GM03348 (cell line): Measurements from ENCODE around the gene FYB1.
A peak's percentile ranks its signal among the peaks of the same experiment; 100 is the strongest.

ENCODE experiments used
- DNase-seq: peaks from one replicate; pipeline ENCODE4 v3.0.0; 2012; ENCODE audit warnings: low spot score

The FYB1 gene

DNA sequence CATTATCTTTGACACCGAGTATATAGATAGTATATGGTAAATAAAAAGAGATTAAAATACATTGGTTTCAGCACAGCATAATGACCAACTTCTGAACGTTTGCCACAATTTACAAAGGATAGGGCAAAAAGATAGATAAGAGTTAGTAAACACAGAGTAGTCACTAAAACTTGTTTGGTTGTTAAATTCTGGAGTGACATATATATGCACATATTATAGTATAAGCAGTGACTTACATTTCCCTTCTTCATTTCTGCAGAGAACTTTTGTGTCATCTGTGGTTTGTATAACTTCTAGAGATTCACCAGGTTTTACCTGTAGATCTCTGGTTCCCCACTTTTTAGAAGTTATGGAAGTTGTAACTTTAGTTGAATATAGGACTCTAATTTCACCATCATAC, 100.7 kb downstream of the FYB1 start:
- no peak for DNase-seq

GRCh38 chr5:39117401-39117800, 102.0 kb downstream of the FYB1 start:
- no peak for DNase-seq

DNA sequence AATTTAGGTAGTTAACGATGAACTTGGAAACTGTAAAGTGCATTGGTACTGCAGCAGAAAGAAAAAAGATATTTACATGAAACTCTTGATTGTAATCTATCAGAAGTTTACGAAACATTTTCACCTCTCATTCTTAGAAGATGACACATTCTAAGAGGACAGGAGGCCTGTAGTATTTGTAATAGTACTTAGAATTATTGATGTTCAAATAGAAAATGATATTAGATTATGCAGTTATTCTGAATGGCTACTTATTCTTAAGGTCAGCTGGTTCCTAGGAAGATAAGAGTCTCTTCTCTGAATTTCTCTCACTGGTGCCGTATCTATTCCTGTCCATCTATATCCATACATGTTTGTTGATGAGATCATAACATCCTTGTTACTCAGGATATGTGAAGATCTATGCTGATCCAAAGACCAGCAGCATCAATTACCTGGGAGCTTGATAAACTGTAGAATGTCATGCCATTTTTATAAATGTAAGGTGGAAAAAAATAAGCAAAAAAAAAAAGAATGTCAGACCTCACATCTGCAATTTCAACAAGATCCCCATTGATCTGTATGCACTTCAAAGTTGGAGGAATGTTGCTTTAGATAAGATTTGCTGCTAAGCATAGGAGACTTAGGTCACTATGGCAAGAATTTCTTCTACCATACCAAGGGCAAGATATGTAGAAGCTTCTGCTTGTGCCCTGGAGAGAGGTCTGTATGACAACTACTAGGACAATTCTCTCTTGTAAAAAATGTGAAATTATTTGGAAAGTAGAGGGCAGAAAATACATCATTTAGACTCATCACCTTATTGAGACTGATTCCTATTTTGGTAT, 102.8 kb downstream of the FYB1 start:
- no peak for DNase-seq

DNA sequence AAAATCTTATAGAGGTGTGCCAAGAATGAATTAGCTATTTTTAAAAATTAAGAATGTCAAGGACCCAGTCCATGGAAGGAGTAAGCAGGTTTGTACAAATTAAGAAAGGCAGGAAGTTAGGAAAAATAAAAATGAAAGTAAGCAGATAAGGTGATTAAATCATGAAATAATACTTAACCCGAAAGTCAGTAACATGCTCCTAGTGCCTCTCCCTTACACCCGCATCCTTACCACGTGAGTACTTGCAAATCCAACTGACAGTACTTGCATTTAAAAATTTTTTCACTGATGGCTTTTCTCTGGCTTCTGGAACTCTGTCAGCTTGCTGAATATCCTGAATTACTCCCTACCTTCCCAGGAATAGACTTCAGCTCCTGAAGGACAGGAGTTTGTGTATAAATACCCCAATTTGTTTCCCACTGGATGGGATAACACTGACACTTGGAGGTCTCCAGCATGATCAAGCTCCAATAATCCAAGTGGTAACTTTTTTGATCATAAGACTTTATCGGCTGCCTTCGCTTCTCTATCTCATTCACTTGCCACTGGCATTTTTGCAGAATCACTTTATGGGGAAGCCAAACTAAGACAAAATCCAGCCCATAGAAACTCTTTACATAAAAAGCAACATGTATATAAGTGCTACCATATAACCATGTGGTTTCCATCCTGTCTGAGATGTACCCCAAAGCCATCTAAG, 103.6 kb downstream of the FYB1 start:
- DNase-seq: no peak

GRCh38 chr5:39114155-39114554, 105.2 kb downstream of the FYB1 start:
- no peak for DNase-seq

- no peak for DNase-seq
Measured at GRCh38 chr5:39113354-39113953, 105.9 kb downstream of the FYB1 start.

- DNase-seq: no peak
Measured at GRCh38 chr5:39109606-39110005, 109.8 kb downstream of the FYB1 start.

GRCh38 chr5:39108987-39109386, 110.4 kb downstream of the FYB1 start:
- no peak for DNase-seq

- peak; percentile 20 for DNase-seq
Measured at GRCh38 chr5:39107350-39107749, 112.0 kb downstream of the FYB1 start.

- no peak for DNase-seq
Measured at GRCh38 chr5:39106322-39106721, 113.0 kb downstream of the FYB1 start.

GRCh38 chr5:39104221-39104620, 115.1 kb downstream of the FYB1 start:
- DNase-seq: no peak

DNA sequence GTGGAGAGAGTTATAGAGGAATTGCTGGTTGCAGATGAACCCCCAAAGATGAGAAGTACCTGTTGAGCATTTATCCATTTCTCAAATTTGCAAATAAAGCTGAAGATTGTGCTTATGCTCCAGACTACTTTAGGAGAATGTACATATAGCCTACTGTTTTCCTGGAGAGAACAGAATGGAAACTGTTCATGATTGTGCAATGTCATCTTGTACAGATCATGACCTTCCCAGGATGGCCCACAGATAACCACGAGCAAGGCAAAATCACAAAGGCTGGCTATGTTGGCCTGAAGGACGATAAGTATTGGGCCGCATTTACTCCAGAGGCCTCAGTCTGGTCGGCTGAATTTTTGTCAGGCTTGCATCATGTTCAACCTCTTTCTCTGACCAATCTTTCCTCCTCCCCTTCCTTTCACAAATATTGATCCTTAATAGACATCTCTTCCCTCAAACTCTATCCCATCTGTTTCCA, 116.6 kb downstream of the FYB1 start:
- DNase-seq: no peak

DNA sequence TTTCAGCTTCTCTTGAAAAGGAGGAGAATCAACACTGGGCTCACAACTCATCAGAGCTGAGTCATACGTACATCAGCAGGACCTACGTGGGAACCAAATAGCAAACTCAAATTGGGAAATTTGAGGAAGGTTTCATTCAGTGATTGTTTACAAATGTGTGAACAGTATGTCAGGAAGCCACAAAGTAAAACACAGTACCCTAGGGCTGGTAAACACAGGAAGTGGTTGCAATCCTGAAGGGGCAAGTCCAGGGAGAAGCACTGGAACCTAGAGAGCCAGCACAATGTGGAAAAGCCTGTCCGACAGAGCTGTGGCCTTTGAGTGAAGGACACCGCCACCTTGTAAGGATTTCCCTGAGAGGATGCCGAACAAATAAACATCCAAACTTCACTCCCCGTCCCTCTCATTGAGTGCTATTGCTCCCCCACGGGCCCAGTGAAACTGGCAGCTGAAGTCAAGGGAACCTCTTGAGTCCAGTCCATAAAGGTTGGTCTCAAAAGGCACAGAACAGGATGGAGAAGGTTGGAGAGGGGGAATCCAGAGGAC, 118.4 kb downstream of the FYB1 start:
- DNase-seq: peak; percentile 74

GRCh38 chr5:39100301-39100850, 119.0 kb downstream of the FYB1 start:
- no peak for DNase-seq

GRCh38 chr5:39099831-39100230, 119.5 kb downstream of the FYB1 start:
- no peak for DNase-seq

DNA sequence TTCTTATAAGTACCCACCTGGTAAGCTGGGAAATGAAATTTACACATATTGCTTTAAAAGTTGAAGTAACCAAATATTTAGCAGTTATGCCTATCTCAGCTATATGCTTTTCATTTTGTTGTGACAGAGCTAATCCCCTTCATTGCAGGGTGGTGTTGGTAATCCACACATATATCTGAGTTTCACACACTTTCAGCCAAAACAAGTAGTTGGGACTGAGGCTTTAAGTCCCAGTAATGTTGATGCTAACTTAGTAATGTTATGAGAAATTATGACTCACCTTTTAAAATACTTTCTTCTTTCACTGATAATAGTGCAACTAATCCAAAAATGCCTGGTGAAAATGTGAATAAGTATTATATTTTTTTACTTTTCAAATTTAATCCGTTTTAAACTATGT, 126.0 kb downstream of the FYB1 start:
- DNase-seq: peak; percentile 10

- DNase-seq: no peak
Measured at GRCh38 chr5:39092581-39093351, 126.6 kb downstream of the FYB1 start.

DNA sequence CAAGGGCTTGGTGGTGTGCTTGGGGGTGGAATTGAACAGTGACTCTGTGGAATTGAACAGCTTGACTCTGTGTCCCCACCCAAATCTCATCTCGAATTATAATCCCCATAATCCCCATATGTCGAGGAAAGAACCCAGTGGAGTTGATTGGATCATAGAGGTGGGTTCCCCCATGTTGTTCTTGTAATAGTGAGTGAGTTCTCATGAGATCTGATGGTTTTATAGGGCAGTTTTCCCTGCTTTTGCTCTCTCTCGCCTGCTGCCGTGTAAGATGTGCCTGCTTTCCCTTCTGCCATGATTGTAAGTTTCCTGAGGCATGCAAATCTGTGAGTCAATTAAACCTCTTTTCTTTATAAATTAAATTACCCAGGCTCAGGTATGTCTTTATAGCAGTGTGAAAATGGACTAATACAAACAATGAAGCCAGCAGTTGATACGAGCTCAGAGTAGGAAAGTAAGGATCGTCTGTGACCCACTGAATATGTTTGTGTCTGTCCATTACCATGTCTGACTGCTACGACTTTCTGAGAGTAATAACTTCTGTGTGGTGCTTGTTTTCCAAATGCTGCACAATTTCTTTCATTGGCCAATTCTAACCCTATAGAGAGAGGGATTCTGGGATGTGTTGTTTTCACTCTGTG, 127.3 kb downstream of the FYB1 start:
- DNase-seq: no peak

GRCh38 chr5:39083968-39084367, 135.4 kb downstream of the FYB1 start:
- no peak for DNase-seq

DNA sequence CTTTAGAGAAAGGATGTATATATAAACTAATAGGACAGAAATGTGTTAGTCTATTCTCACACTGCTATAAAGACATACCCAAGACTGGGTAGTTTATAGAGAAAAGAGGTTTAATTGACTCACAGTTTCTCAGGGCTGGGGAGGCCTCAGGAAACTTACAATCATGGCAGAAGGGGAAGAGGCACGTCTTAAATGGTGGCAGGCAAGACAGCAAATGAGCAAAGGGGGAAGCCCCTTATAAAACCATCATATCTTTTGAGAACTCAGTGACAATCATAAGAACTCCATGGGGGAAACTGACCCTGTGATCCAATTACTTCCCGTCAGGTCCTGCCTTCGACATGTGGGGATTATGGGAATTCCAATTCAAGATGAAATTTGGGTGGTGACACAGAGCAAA, 136.4 kb downstream of the FYB1 start:
- no peak for DNase-seq

DNA sequence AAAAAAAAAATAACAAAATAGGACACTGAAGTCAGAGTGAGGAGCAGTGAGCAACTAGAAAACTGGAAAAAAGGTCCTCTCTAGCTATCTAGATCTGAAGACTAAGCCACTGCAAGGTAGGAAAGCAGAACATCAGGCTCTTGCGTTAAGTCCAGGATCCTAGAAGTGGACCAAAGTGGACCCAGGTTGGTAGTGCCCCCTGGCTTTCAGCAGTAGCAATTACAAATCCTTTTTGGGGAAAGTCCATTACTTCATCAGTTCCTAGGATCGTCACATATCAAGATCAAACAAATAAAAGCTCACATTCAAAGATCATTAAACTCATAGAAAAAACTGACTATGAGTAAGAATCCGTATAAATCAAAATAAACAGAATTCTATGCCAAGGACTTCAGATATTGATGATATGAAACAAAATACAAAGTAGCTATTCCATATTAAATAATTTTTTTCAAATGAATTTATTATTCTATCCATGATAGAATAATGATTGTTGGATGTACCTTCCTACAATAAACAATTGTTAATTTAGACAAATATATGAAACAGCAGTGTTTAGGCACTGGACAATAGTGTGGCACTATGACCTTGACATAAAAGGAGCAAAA, 138.7 kb downstream of the FYB1 start:
- DNase-seq: peak; percentile 73
